ENCODE results near the gene CCNYL1. TPM values are rescaled to one million over a fixed set of nuclear protein-coding genes. Genes with fewer than 3 reads are reported as not detected.

CCNYL1 gene
- total and polyA plus RNA-seq, 3 experiments from 2014 or later, result 2.0 to 7.2 (median 6.1) TPM

DNA sequence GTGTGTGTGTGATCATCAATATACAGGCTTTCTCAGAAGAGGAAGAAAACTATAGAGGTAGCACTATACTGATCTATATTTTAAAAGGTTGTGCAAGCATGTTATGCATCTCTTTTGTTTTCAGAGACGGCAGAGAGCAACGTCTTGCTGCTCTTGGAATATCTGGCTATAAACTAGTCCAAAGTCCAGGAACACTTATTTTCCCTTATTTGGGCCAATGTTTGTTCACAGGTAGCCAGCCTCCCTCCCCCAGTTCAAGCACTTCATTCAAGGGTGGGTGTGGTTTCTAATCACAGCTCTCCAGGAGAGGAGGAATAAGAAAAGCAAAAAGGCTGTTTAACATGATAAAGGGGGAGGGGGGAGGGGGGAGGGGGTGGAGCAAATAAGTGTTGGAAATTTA lies 54.1 kb downstream of the CCNYL1 start:
- POLR2A ChIA-PET, result no interaction called here
- no peaks in the 10 kb centered on the region for H3K9me3 ChIP-seq (ENCODE audit: low read length)
- no peak for DNase-seq
- no peaks in the 10 kb centered on the region for H3K36me3 ChIP-seq (ENCODE audit: insufficient read depth, low read length)
- H3K27me3 Mint-ChIP-seq, result peaks cover 16 to 60% of the 10 kb centered on the region in 2 donors
- peaks cover 24 to 34% (median 24%) of the 10 kb centered on the region in 3 donors for H3K4me1 Mint-ChIP-seq
- H3K27me3 ChIP-seq (ENCODE audit: insufficient read depth, low read length, poor library complexity, severe bottlenecking), result peaks cover 9% of the 10 kb centered on the region
- peaks cover 0 to 6% (median 0%) of the 10 kb centered on the region in 3 donors for H3K36me3 Mint-ChIP-seq
- no peak overlapping the region for H3K4me3 Mint-ChIP-seq
- CTCF ChIA-PET, result interaction anchor here (0.5 kb wide), 1 partner anchor 329 kb away, joined by 3 read pairs; no protein-coding TSS in a partner anchor
- no peak overlapping the region for H3K27ac Mint-ChIP-seq
- peaks cover 0 to 2% (median 0%) of the 10 kb centered on the region in 5 donors for H3K9me3 Mint-ChIP-seq
- H3K4me3 ChIP-seq (ENCODE audit: low read length), result no peak overlapping the region
- no peak overlapping the region for H3K27ac ChIP-seq (ENCODE audit: low read depth, low read length)
- peaks cover 21% of the 10 kb centered on the region for H3K4me1 ChIP-seq (ENCODE audit: insufficient read depth, low read length)

- ChIA-PET POLR2A (no interaction called here), CTCF (no interaction called here)
- no peaks in the 10 kb centered on the region for H3K36me3 ChIP-seq (ENCODE audit: insufficient read depth, low read length)
- Mint-ChIP-seq H3K4me1 (peaks cover 28 to 39% (median 28%) of the 10 kb centered on the region in 3 donors), H3K4me3 (peak overlapping the region in 4 of 7 donors; percentile 16 to 53 (median 35)), H3K27ac (peak overlapping the region in 1 of 8 donors; percentile 47), H3K36me3 (peaks cover 0 to 6% (median 0%) of the 10 kb centered on the region in 3 donors), H3K9me3 (peaks cover 0 to 2% (median 0%) of the 10 kb centered on the region in 5 donors), H3K27me3 (peaks cover 16 to 57% of the 10 kb centered on the region in 2 donors)
- no peaks in the 10 kb centered on the region for H3K9me3 ChIP-seq (ENCODE audit: low read length)
- no peak for DNase-seq
- H3K4me3 ChIP-seq (ENCODE audit: low read length), result no peak overlapping the region
- peaks cover 9% of the 10 kb centered on the region for H3K27me3 ChIP-seq (ENCODE audit: insufficient read depth, low read length, poor library complexity, severe bottlenecking)
- peak overlapping the region; percentile 48 for H3K27ac ChIP-seq (ENCODE audit: low read depth, low read length)
- H3K4me1 ChIP-seq (ENCODE audit: insufficient read depth, low read length), result peaks cover 21% of the 10 kb centered on the region
Observed at GRCh38 chr2:207766041-207766551, 54.7 kb downstream of the CCNYL1 start.

DNA sequence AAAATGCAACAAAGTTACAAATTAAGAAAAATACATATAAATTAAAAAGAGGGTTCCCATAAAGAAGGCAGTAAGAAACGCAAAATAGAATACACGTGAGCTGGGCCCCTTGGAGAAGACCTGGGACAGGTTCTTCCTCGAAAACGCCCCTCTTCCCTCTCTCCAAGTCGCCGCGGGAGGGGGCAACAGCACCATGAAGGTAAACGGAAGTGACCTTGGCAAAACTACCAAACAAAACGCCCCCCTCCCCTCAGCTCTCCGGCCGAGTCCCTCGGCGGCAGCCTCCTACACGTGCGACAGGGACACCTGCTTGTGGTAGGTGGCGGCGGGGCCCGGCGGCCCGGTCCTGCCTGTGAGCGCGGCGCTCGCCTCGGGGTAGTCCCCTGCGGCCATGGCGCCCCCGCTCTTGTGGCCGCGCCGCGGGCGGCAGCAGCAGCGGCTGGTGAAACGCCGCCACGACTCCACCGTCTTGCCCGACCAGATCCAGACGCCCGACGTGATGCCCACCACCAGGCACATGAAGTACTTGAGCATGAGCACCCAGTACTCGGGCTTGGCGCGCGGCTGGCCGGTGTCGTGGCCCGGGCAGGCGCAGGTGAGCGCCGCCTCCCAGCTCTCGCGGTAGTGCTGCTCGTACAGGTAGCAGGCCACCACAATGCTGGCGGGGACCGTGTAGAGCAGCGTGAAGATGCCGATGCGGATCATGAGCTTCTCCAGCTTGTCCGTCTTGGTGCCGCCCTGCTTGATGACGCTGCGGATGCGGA lies 55.4 kb downstream of the CCNYL1 start:
- CTCF ChIA-PET, result no interaction called here
- H3K36me3 Mint-ChIP-seq, result peaks cover 0 to 6% (median 0%) of the 10 kb centered on the region in 3 donors

DNA sequence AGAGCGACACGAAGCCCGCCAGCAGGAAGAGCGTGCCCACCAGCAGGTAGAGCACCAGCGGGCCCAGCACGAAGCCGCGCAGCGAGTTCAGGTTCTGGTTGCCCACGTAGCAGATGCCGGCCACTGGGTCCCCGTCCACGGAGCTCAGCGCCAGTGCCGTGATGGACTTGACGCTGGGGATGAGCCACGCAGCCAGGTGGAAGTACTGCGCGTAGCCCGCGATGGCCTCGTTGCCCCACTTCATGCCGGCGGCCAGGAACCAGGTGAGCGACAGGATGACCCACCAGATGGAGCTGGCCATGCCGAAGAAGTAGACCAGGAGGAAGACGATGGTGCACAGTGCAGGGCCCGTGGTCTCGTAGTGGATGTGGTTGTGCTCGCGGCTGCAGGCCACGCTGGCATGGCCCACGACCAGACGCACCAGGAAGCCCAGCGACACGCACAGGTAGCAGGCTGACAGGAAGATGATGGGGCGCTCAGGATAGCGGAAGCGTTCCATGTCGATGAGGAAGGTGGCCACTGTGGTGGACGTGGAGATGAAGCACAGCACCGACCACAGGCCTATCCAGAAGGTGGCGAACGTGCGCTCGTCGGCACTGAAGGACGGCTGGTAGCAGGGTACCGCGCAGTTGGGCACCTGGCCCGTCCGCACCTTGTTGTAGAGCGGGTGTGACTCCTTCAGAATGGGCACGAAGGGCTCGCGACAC lies 56.2 kb downstream of the CCNYL1 start:
- Mint-ChIP-seq H3K9me3 (peaks cover 0 to 2% (median 0%) of the 10 kb centered on the region in 5 donors), H3K27ac (peak overlapping the region in 1 of 8 donors; percentile 77), H3K4me1 (peaks cover 28 to 39% (median 28%) of the 10 kb centered on the region in 3 donors), H3K4me3 (peak overlapping the region; percentile 86 to 91 (median 88)), H3K36me3 (peaks cover 0 to 6% (median 0%) of the 10 kb centered on the region in 3 donors), H3K27me3 (peaks cover 14 to 46% of the 10 kb centered on the region in 2 donors)
- Histone ChIP-seq H3K4me1 (ENCODE audit: insufficient read depth, low read length) (peaks cover 21% of the 10 kb centered on the region), H3K27ac (ENCODE audit: low read depth, low read length) (no peak overlapping the region), H3K4me3 (ENCODE audit: low read length) (peak overlapping the region; percentile 74), H3K27me3 (ENCODE audit: insufficient read depth, low read length, poor library complexity, severe bottlenecking) (peaks cover 9% of the 10 kb centered on the region), H3K36me3 (ENCODE audit: insufficient read depth, low read length) (no peaks in the 10 kb centered on the region), H3K9me3 (ENCODE audit: low read length) (no peaks in the 10 kb centered on the region)
- POLR2A ChIA-PET, result interaction anchor here (0.6 kb wide), 1 partner anchor 44 kb away, joined by 6 read pairs; no protein-coding TSS in a partner anchor
- peak in 1 of 5 donors; percentile 48 for DNase-seq
- CTCF ChIA-PET, result no interaction called here

More for the DNA sequence above, 55.4 kb downstream of the CCNYL1 start:
- peak in 2 of 5 donors; percentile 7 to 51 for DNase-seq
- Mint-ChIP-seq H3K9me3 (peaks cover 0 to 2% (median 0%) of the 10 kb centered on the region in 5 donors), H3K27ac (peak overlapping the region in 1 of 8 donors; percentile 47), H3K4me3 (peak overlapping the region; percentile 85 to 91 (median 87)), H3K4me1 (peaks cover 28 to 39% (median 28%) of the 10 kb centered on the region in 3 donors), H3K27me3 (peaks cover 16 to 51% of the 10 kb centered on the region in 2 donors)
- POLR2A ChIA-PET, result interaction anchor here (0.6 kb wide), 1 partner anchor 43 kb away, joined by 6 read pairs; no protein-coding TSS in a partner anchor
- Histone ChIP-seq H3K4me3 (ENCODE audit: low read length) (no peak overlapping the region), H3K27me3 (ENCODE audit: insufficient read depth, low read length, poor library complexity, severe bottlenecking) (peaks cover 9% of the 10 kb centered on the region), H3K27ac (ENCODE audit: low read depth, low read length) (peak overlapping the region; percentile 48), H3K4me1 (ENCODE audit: insufficient read depth, low read length) (peaks cover 21% of the 10 kb centered on the region), H3K36me3 (ENCODE audit: insufficient read depth, low read length) (no peaks in the 10 kb centered on the region), H3K9me3 (ENCODE audit: low read length) (no peaks in the 10 kb centered on the region)

- Histone ChIP-seq H3K4me1 (ENCODE audit: insufficient read depth, low read length) (peaks cover 21% of the 10 kb centered on the region), H3K4me3 (ENCODE audit: low read length) (peak overlapping the region; percentile 74), H3K27ac (ENCODE audit: low read depth, low read length) (peak overlapping the region; percentile 54), H3K9me3 (ENCODE audit: low read length) (no peaks in the 10 kb centered on the region), H3K27me3 (ENCODE audit: insufficient read depth, low read length, poor library complexity, severe bottlenecking) (peaks cover 9% of the 10 kb centered on the region), H3K36me3 (ENCODE audit: insufficient read depth, low read length) (no peaks in the 10 kb centered on the region)
- CTCF ChIA-PET, result no interaction called here
- H3K4me3 Mint-ChIP-seq, result peak overlapping the region; percentile 85 to 95 (median 87)
- peak; percentile 12 to 55 (median 30) for DNase-seq
- H3K9me3 Mint-ChIP-seq, result peaks cover 0 to 2% (median 0%) of the 10 kb centered on the region in 5 donors
- peaks cover 14 to 39% of the 10 kb centered on the region in 2 donors for H3K27me3 Mint-ChIP-seq
- peak overlapping the region in 4 of 8 donors; percentile 55 to 76 (median 71) for H3K27ac Mint-ChIP-seq
- POLR2A ChIA-PET, result interaction anchor here (1.0 kb wide), 1 partner anchor 237 kb away, joined by 3 read pairs; no protein-coding TSS in a partner anchor
- H3K4me1 Mint-ChIP-seq, result peaks cover 28 to 39% (median 28%) of the 10 kb centered on the region in 3 donors
- peaks cover 0 to 6% (median 0%) of the 10 kb centered on the region in 3 donors for H3K36me3 Mint-ChIP-seq
Observed at GRCh38 chr2:207768168-207768865, 56.9 kb downstream of the CCNYL1 start.

- POLR2A ChIA-PET, result interaction anchor here (1.0 kb wide), 1 partner anchor 238 kb away, joined by 3 read pairs; no protein-coding TSS in a partner anchor
- H3K27me3 ChIP-seq (ENCODE audit: insufficient read depth, low read length, poor library complexity, severe bottlenecking), result peaks cover 9% of the 10 kb centered on the region
- H3K27ac ChIP-seq (ENCODE audit: low read depth, low read length), result peak overlapping the region; percentile 54
- H3K4me1 Mint-ChIP-seq, result peaks cover 28 to 39% (median 28%) of the 10 kb centered on the region in 3 donors
- peaks cover 0 to 2% (median 0%) of the 10 kb centered on the region in 5 donors for H3K9me3 Mint-ChIP-seq
- H3K36me3 ChIP-seq (ENCODE audit: insufficient read depth, low read length), result no peaks in the 10 kb centered on the region
- H3K27me3 Mint-ChIP-seq, result peaks cover 14 to 32% of the 10 kb centered on the region in 2 donors
- H3K9me3 ChIP-seq (ENCODE audit: low read length), result no peaks in the 10 kb centered on the region
- H3K4me3 ChIP-seq (ENCODE audit: low read length), result peak overlapping the region; percentile 74
- H3K27ac Mint-ChIP-seq, result peak overlapping the region in 3 of 8 donors; percentile 70 to 83 (median 72)
- CTCF ChIA-PET, result no interaction called here
- H3K4me3 Mint-ChIP-seq, result peak overlapping the region; percentile 85 to 95 (median 87)
- peaks cover 21% of the 10 kb centered on the region for H3K4me1 ChIP-seq (ENCODE audit: insufficient read depth, low read length)
- peaks cover 0 to 6% (median 0%) of the 10 kb centered on the region in 3 donors for H3K36me3 Mint-ChIP-seq
- peak in 1 of 5 donors; percentile 17 for DNase-seq
Observed at GRCh38 chr2:207768866-207769596, 57.6 kb downstream of the CCNYL1 start.

All from CD8-positive, alpha-beta memory T cell (primary cell).